Fibroblast of peridontal ligament (primary cell): Measurements from ENCODE around the gene RRP36.
"Not testable (repeated sequence)": the region's sequence is repeated elsewhere in the genome, so short reads cannot be mapped to it uniquely, and the experiment has no call there.

ENCODE experiments used
- DNase-seq: peaks from one replicate; pipeline ENCODE4 v3.0.0-alpha.2; 2010; ENCODE audit errors: extremely low read depth

Gene RRP36

GRCh38 chr6:43021270-43022047, at the start of gene RRP36:
RRP36 (plus strand) TSS chr6:43021623; CDS start chr6:43021655, 32 bp downstream.
- peak; percentile 53 for DNase-seq

GRCh38 chr6:42971746-42972327, 49.6 kb upstream of the RRP36 start:
- DNase-seq = no peak

GRCh38 chr6:42973926-42974325, 47.5 kb upstream of the RRP36 start:
- DNase-seq = no peak

- no peak for DNase-seq
Observed at GRCh38 chr6:42974919-42975505, 46.4 kb upstream of the RRP36 start.

- DNase-seq = no peak
Observed at GRCh38 chr6:42978487-42978838, 43.0 kb upstream of the RRP36 start.

- peak; percentile 73 for DNase-seq
Observed at GRCh38 chr6:42978839-42979522, 42.4 kb upstream of the RRP36 start, which contains the start of gene PEX6. PEX6 (minus strand) TSS chr6:42979181; CDS start chr6:42979150, 31 bp downstream.

GRCh38 chr6:42979523-42980177, 41.8 kb upstream of the RRP36 start:
- DNase-seq = no peak

GRCh38 chr6:42981836-42982235, 39.6 kb upstream of the RRP36 start:
- DNase-seq = no peak

GRCh38 chr6:42984001-42984923, 37.2 kb upstream of the RRP36 start, which contains the start of gene PPP2R5D:
PPP2R5D (plus strand) TSS chr6:42984570; CDS start chr6:42984678, 108 bp downstream.
- DNase-seq = peak; percentile 99

GRCh38 chr6:42984924-42985475, 36.4 kb upstream of the RRP36 start:
- DNase-seq = no peak

- no peak for DNase-seq
Observed at GRCh38 chr6:42987533-42988451, 33.6 kb upstream of the RRP36 start.

GRCh38 chr6:42988486-42989020, 32.9 kb upstream of the RRP36 start:
- peak; percentile 76 for DNase-seq

GRCh38 chr6:42989923-42990322, 31.5 kb upstream of the RRP36 start:
- no peak for DNase-seq

GRCh38 chr6:42993445-42993844, 28.0 kb upstream of the RRP36 start:
- no peak for DNase-seq

GRCh38 chr6:42996513-42996912, 24.9 kb upstream of the RRP36 start:
- no peak for DNase-seq

- not testable (repeated sequence) for DNase-seq
Observed at GRCh38 chr6:42998205-42998604, 23.2 kb upstream of the RRP36 start.

GRCh38 chr6:43001843-43002242, 19.6 kb upstream of the RRP36 start:
- DNase-seq = no peak

GRCh38 chr6:43005844-43006243, 15.6 kb upstream of the RRP36 start:
- DNase-seq = no peak

- DNase-seq = no peak
Observed at GRCh38 chr6:43006251-43006650, 15.2 kb upstream of the RRP36 start.
